Stimulated activated CD8-positive, alpha-beta memory T cell treated with anti-CD3 and anti-CD28 coated beads, Interleukin-12 subunit alpha, Interleukin-12 subunit beta, amount 100 ng/mL, for 4 hours (primary cell): ENCODE results near the gene FCN1.
"Not testable (repeated sequence)": the region's sequence is repeated elsewhere in the genome, so short reads cannot be mapped to it uniquely, and the experiment has no call there.

ENCODE experiments used
- DNase-seq: peaks from one replicate; pipeline ENCODE4 v3.0.0-alpha.2; 2020; ENCODE audit warnings: low read depth

FCN1 gene

DNA sequence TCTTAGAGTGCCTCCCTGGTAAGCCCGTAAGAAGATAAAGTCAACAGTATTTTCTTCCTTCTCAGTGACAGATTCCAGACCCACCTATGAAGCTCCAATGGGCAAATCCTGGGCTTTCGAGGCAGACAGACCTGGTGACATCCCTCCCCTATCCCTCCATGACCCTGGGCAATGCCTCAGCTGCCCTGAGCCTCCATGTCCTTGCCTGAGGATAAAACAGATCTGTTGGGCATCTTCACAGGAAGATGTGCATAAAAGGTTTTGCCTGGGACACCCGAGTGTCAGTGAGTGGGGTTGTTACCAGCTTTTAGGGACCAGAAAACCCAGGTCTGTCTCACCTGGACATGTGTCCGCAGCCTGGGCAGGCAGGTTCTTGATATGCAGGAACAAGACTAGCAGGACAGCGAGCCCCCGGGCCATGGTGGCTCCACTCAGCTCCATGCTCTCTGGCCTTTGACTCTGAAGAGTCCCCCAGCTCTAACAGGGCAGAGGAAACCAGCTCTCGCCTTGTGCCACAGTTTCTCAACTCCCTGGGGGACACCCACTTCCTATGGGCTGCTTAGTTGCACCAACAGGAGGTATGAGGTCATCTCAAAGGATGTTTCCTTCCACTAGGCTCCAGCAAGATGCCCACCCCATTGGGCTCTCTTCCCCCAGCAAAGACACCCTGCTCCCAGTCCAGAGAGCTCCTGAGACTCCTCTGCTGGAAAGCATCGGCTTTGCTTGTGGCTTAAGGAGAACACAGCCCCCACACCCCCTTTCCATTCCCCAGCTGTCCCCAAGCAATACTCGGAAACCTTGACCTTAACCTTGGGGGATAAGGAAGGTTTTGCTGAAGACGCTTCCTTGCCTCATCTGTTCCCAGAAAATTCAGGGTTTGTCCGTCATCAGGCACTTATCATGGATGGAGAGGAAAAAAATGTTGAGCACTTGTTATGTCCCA is at the start of gene FCN1:
Gene FCN1 (minus strand): TSS at position 482 of the 943 bp plus-strand sequence. CDS start 41 bp downstream, at position 441.
- no peak for DNase-seq

DNA sequence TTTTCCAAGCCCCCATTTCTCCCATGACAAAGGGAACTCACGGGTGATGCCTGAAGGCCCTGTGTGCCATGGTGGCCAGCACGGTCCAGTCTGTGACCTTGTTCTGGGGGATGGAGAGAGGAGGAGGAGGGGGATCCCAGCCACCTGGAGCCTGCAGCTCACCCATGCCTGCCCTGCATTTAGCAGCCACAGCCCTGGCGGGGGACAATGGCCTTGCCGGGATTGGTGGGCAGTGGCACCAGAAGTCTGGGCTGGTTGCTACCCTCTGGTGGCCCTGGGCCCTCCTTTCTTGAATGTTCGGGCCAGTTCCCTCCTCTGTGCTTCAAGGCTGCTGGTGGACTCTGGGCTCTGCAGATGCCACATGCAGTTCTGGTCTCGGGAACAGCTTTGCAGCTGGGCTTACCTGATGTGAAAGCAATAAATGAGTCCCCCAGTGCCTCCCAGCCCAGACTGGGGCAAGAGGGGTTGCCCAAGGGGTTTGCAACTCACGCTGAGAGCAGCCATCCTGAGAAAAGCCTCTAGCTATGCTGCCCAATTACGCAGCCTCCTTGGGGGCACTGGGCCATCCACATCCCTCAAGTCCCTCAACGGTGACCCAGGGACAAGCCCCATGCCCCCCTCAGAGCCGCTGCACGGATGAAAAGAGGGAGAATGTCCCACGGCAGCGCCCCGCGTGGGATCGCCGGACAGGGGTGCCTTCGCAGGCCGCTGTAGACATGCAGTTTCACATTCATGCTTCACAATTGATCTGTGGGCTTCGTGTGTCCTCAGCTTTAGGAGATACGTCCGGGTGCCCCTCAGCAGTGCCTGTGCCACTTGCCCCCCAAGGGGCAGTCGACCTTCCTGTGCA is 49.2 kb upstream of the FCN1 start:
- DNase-seq: no peak

DNA sequence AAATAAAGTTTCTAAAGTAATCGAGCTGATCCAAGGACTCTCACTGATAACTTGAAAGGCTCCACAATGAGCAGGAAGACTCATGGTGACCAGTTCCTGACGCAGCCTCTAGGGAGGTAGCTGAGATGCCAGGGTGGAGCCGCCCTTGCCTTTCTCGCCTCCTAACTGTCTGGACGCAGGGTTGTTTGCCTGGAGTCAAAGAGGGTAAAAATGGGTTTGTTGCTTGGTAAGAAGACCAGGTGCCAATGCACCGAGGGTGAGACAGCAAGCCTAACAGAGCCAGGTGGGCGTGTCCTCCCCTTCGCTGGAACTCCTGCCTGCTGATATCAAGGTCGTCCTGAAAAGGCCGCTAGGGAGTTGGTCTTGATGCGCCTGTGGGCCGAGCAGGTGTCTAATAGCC is 48.6 kb upstream of the FCN1 start:
- no peak for DNase-seq

GRCh38 chr9:134965851-134966250 is 48.1 kb upstream of the FCN1 start:
- DNase-seq: no peak

DNA sequence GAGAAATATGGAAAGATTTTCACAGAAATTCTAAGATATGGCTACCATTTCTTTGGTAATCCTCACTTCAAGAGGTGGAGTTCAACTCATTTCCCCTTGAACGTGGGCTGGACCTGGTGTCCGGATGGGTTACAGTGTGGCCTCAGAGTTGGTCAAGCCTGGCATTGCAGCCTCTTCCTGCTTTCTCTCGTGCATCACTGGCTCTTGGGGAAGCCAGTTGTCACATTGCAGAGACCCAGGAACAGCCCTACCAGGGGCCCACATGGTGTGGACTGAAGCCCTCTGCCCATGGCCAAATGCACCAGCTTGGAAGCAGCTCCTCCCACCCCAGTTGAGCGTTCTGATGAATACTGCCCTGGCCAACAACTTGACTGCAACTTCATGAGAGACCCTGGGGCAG is 47.7 kb upstream of the FCN1 start:
- no peak for DNase-seq

DNA sequence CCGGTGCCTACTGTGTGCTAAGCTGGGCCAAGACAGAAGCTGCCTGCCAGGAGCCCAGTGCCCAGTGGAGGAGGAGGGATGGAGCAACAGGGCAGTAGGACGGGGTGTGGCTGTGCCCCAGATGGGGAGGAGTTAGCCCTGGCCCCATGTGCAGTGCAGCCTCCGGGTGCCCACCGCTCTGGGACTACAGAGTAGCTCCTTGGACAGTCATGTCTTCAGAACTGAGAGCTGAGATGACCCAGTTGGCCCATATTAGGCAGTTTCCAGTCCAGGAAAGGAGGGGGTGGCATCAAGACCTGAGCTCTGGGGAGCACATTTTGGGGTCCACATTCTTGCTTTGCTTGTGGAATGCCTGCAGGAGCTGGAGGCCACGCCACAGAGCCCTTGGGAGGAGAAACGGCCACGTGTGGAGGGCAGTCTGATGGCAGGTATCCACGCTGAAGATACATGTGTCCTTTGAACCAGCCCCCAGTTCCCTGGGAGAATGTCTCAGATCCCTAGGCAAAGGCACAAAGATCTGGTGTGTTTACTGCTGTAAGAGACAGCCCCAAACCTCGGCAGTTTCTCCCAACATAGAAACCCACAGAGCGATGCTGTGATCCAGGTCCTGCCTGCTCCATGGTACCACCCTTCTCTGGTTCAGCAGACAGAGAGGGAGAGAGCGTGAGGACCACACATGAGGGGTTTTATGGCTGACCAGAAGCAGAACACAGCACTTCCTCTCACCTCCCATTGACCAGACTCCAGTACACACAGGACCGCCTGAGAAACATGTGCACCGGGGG is 46.8 kb upstream of the FCN1 start:
- no peak for DNase-seq

GRCh38 chr9:134963546-134963945 is 45.8 kb upstream of the FCN1 start:
- DNase-seq: no peak

GRCh38 chr9:134962973-134963364 is 45.3 kb upstream of the FCN1 start:
- no peak for DNase-seq

DNA sequence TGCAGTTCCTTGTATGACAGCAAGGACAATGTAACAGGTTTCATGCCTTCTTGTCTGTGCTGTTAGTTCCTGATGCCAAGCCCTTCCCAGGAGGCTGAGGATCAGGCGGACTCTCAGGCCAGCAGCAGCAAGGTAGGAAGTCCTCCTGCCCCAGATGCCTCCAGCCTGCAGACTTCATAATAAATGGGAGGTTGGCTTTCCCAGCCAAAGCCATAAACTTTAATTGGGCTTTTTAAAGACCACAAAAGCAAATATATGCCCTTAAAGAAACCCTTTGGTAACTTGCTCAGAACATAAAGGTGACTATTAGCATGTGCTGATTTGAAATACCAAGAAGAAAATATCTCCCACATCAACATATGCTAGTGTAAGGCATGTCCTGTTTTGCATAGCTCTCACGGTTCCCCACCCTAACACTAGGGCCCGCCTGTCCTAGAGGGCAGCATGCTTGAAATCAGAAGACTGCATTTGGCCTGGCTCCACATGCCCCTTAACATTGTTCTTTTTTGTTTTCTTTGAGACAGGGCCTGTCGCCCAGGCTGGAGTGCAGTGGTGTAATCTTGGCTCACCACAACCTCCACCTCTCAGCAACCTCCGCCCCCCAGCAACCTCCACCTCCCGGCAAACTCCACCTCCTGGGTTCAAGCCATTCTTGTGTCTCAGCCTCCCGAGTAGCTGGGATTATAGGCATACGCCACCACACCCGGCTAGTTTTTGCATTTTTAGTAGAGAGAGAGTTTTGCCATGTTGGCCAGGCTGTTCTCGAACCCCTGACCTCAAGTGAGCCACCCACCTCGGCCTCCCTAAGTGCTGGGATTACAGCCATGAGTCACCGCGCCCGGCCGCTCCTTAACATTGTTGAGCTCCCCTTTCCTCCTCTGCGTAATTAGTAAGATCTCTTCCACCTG is 44.6 kb upstream of the FCN1 start:
- no peak for DNase-seq

DNA sequence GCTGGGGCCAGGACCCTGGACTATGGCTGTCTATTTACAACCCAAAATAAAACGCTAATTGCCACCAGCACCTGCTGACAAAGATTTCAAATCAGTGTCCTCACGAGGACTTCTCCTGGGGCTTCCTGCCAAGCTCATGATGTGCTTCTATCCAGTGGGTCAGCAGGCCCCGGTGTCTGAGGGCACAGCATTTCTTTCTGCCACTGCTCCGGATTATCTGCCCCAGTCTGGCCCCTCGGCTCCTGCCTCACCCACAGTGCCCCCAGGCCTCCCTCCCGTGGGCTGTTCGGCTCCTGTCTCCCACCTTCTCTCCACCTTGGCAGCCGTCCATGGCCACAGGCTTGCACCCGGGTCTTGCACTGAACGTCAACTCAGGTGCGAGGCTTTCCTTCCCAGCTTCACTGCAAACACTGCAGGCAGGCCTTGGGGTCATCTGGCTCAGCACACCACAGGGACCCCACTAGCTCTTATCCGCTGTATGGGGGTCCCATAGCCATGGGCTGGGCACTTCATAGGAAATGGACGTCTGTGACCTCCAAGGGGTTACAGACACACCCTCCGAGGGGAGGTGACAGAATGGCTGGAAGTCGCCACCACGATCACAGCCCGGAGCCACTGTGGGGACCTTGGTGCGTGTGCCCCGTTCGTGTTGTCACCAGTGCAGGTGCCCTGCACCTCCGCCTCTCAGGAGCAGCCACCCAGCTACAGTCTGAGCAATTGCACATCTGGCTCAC is 43.8 kb upstream of the FCN1 start:
- DNase-seq: no peak

DNA sequence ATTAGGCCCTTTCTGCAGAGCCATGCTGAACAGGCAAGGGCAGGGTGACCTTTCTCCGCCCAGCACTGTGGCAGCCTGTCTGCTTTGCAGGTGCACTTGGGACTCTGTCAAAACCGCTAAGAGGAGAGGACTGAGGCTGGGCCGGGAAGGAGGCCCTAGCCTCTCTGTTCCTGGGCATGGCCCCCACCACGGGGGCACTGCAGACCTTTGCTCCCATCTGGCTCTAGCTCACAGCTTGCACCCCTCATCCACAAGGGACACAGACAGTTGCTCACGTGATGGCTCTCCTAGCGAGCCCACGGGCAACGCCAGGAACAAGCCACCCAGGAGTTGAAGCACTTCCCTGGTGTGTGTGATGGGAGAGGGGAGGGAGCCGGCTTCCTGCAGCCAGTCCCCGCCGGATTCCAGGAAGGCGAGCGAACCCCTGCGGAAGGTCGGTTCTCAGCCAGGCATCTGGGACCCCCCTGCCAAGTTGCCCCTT is 43.0 kb upstream of the FCN1 start:
- DNase-seq: no peak

- DNase-seq: no peak
Observed at GRCh38 chr9:134959971-134960310, 42.2 kb upstream of the FCN1 start.

DNA sequence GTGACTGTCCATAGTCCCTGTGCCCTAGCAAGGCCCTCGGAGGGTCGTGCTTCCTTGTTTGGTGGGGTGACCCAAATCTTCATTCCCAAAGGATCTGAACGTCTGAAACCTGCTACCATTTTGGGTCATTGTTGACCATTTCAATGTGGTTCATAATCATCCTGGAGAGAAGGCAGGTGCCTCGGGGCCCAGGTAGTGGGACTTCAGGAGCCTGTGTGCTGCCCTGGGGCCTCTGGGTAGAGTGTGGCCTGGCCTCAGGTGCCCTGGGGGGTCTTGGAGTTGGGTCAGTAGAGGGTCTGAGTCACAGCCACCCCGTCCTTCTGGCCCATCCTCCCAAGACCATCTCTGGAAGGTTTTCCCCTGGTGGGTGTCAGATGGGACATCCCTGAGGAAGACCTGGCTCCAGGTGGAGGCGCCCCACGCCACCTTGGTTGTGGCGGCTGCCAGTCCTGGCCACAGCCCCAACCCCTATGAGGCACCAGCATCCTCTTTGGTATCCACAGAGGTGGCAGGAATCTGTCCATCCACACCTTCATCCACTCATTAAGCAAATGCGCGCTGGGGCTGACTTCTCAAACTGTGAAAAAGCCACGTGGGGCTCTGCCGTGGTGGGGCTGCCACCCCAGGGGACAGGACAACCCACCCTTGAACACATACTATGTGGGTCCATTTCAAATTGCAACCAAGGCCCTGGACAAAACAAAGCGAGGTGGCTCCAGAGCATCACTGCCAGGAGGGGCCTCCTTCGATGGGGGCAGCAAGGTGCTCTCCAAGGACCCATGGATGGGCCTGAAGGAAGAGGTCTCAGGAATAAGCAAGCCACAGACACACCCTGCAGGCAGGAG is 41.6 kb upstream of the FCN1 start:
- no peak for DNase-seq

GRCh38 chr9:134957945-134958227 is 40.2 kb upstream of the FCN1 start:
- no peak for DNase-seq

DNA sequence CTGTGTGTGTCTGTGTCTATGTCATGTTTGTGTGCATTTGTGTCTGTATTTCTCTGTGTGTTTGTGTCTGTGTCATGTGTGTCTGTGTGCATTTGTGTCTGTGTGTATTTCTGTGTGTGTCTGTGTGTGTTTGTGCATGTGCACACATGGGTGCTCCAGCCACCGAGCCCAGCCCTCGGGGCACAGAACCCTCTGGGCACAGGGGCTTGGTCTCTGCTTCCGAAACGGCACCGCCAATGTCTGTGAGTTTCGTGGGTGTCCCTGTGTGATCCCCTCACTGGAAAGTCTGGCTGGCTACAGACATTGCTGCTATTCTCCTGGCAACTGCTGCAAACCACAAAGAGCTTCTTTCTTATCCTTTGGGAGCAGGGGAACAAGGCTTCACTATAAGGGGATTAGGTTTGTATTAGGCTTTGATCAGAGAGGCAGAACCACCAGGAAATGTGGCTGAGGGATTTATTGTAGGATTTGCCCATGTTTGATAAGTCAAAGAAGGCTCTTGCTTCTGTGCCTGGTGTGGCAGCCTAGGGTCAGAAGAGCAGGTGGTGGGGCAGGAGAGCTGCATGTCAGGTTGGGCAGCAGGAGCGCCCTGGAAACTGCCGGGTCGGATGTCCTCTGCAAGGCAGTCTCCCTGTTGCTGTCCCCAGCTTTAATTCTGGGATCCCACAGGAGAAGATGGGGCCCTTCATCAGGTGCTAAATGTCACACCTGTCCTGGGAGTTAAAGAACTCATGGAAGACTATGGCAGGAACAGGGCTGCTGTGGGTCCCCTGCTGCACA is 39.6 kb upstream of the FCN1 start:
- DNase-seq: no peak

DNA sequence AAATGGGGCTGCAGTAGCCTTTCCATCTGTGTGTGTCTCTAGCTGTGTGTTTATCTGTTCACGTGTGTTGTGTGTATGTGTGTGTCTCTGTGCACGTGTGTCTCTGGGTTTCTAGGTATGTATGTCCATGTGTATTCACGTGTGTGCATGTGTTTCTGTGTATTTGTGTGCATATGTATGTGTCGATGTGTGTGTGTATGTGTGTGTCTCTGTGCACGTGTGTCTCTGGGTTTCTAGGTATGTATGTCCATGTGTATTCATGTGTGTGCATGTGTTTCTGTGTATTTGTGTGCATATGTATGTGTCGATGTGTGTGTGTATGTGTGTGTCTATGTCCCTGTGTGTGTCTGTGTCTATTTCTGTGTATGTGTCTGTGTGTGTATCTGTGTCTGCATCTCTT is 38.7 kb upstream of the FCN1 start:
- not testable (repeated sequence) for DNase-seq

GRCh38 chr9:134955801-134956200 is 38.1 kb upstream of the FCN1 start:
- no peak for DNase-seq

DNA sequence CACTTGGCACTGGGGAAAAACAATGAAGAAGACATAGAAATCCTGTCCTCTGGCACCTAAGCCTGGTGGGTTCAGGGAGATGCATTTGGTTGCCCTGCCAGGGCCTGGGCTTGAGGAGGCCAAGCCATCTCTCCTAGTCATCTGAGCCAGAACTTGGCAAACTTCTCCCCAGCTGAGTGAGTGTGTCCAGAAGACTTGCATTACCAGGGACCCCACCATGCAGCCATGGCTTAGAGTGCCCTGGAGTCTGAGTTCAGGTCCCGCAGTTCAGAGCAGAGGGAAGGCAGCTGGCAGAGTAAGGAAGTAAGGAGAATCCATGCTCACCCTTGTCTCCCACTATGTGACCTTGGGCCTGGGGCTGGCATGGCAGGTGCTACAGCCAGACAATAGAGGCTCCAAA is 37.4 kb upstream of the FCN1 start:
- DNase-seq: no peak

DNA sequence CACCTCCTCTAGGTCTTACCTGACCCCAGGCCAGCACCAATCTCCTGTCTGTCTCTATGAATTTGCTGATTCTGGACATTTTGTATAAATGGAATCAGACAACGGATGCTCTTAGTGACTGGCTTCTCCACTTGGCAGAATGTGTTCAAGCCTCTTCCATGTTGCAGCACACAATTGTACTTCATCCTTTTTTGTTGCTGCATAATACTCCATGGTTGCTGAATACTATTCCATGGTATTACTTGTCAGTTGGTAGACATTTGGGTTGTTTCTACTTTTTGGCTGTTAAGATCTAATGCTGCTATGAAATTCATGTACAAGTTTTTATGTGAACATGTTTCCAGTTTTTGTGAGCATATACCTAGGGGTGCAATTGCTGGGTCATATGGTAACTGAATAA is 34.3 kb upstream of the FCN1 start:
- no peak for DNase-seq
